GM12864 (cell line): Measurements from ENCODE around the gene IL17F.

Source experiments
- DNase-seq: peaks from one replicate; pipeline ENCODE4 v3.0.0-alpha.2; 2011; ENCODE audit warnings: low read depth
- H3K4me3 ChIP-seq: 2 replicates; pipeline ENCODE4 v1.5.1; 2011; ENCODE audit warnings: mild to moderate bottlenecking, low read depth, low read length, control low read depth
- TF ChIP-seq, protein P1 (sequence below): IDR thresholded peaks from 2 replicates; pipeline ENCODE4 v1.5.1; 2011; ENCODE audit warnings: low read depth, mild to moderate bottlenecking, moderate library complexity, low read length, control low read depth, inconsistent platforms; ENCODE audit errors: missing control alignments

IL17F gene

DNA sequence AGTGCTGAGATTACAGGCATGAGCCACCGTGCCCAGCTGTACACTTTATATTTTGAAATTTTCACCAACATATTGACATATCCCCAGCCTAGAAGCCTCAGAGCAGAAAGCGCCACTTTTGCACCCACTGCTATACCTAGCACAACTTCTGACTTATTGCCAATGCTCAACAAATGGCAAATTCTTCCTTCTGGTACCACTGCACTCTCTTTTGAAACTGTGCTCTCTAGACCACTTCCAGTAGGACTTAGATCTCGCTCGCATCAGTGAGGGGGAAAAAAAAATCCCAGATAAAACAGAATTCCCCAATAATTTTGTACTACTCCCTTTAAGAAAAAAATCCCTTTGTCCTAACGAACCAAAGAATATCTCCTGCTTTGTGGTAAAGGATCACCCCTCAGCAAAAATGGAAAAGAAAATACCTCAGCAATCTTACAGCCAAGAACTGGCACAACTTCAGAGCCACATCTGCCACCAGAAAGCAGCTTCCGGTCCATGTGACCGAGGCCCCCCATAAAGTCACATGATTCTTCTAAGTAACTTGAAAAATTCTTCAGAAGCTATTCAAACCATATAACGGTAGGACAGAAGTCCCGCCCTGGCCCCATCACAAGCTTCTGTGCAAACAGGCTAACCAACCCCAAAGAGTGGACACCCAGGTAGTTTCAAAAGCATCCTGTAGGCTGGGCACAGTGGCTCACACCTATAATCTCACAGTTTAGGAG lies 18.5 kb upstream of the IL17F start:
- H3K4me3 ChIP-seq = no peak overlapping the region
- TF ChIP-seq, protein P1, sequence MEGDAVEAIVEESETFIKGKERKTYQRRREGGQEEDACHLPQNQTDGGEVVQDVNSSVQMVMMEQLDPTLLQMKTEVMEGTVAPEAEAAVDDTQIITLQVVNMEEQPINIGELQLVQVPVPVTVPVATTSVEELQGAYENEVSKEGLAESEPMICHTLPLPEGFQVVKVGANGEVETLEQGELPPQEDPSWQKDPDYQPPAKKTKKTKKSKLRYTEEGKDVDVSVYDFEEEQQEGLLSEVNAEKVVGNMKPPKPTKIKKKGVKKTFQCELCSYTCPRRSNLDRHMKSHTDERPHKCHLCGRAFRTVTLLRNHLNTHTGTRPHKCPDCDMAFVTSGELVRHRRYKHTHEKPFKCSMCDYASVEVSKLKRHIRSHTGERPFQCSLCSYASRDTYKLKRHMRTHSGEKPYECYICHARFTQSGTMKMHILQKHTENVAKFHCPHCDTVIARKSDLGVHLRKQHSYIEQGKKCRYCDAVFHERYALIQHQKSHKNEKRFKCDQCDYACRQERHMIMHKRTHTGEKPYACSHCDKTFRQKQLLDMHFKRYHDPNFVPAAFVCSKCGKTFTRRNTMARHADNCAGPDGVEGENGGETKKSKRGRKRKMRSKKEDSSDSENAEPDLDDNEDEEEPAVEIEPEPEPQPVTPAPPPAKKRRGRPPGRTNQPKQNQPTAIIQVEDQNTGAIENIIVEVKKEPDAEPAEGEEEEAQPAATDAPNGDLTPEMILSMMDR = no peak
- no peak for DNase-seq

DNA sequence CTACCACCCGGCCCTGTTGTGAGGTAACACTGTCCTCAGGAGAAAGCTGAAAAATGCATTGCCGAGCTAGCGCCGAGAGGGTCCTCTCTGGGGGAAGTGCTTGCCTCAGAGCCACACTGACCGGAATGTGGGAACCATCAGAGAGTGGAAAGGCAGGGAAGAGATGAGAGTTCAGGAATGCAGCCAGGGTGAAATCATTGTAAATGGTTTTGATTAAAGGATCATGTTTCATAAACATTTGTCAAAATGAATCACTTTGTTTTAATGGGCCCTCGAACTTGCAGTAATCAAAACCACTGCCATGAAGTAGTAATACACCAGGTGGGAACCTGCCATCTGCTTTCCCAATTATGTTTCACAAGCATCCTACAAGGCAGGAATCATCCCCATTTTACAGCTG lies 16.9 kb upstream of the IL17F start:
- H3K4me3 ChIP-seq = no peak overlapping the region
- no peak for DNase-seq
- TF ChIP-seq, protein P1 = no peak

DNA sequence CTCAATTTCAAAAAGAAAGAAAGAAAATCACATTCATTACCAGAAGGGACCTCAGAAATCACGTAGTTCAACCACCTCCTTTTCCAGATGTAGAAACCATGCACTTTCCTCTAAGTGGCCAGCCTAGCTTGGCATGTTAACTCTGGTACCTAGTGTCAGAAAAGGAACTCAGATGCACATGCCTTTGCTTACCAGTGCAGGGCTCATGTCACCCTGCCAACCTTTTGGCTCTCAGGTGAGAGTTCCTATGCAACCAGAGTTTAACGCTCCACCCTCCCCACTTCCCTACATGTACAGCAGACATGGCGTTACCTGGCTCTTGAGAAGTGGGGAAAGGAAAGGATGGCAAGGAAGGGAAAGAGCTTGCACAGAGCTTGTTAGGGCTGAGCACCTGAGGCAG lies 16.3 kb upstream of the IL17F start:
- no peak overlapping the region for H3K4me3 ChIP-seq
- TF ChIP-seq, protein P1 = no peak
- no peak for DNase-seq

DNA sequence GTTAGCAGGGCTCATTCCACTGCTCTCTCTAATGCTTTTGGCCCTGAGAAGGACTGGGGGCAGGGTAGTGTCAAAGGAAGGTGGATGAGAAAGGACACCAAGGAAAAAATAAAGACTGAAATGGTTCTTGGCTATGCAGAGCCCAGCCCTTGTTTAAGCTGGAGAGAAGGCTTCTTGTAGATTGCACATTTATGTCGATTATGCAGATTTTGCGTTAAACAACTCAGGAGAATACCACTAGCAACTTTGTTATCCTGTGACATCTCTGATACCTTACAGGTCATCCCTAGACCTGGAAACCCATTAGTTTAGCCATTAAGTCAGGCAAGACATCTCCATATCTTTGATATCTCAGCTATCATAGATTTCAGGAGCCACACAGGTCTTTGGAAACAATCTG lies 11.1 kb upstream of the IL17F start:
- DNase-seq = no peak
- TF ChIP-seq, protein P1 = no peak
- no peak overlapping the region for H3K4me3 ChIP-seq

DNA sequence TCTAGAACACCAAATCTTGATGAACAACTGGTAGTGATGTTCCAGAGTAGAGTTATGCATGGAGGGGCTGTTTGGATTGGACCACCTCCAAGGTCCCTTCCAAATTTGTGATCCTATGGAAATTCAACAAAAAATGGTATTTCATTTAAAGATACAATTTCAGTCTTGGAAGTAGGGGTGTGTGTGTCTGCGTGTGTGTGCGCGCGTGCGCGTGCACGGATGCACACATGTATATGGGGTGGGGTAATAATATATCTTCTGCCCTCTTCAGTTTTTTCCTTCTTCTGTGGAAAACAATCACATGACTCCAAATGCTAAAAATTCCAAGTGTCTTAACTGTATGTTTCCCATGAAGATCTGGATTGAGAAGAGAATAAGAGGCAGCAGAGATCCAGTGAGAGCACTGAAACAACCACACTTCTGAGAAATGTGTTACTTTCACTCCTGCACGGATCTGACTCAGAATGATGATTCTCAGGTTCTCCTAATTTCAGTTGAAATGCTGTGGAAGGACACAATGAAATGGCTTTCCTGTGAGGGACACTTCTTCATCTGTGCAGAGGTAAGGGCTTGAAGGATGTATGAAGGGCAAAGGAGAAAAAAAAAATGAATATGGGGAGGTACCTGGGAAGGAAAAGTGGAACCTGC lies 10.6 kb upstream of the IL17F start:
- TF ChIP-seq, protein P1 = no peak
- no peak overlapping the region for H3K4me3 ChIP-seq
- no peak for DNase-seq

DNA sequence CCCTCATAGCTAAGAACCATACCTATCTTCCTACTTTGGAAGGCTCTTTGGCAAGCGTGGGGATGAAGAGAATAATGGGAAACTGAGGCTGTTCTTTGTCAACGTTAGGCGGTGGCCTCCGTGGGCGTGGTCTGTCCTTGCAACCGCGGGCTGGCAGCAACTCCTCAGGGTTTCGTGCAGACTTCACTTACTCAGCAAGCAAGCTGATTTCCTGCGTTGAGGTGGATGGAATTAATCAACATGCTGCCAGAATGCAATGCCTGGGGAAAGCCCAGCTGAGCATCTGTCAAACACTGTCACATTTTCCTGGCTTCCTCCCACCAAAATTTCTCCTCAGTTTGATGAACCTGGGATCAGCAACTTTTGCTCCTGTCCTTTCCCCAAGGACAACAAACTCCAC lies 9.2 kb upstream of the IL17F start:
- H3K4me3 ChIP-seq = no peak overlapping the region
- TF ChIP-seq, protein P1 = no peak
- DNase-seq = no peak

DNA sequence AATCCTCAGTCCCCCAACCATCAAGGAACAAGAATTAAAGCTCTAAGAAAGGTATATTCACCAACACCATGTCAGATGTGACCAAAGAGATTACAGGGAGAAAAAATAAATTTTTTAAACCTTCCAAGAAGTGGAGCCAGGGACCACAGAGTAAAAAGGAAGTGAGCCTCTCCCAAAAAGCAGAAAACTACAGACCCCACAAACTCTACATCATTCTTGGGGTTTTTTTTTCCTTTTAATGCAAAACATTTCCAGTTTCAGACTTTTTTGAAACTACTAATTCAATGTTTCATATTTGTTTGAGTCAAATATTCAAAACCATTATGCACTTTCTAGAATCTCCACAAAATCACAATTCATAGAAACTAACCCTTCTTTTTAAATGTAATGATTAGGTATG lies 6.8 kb upstream of the IL17F start:
- DNase-seq = no peak
- no peak overlapping the region for H3K4me3 ChIP-seq
- TF ChIP-seq, protein P1 = no peak
